HG03060 (cell line): ENCODE data around the gene IFNA4.
"Not testable (repeated sequence)": the region's sequence is repeated elsewhere in the genome, so short reads cannot be mapped to it uniquely, and the experiment has no call there.

Experiments used
- ATAC-seq: cut with Tn5 transposase; IDR thresholded peaks from one replicate; pipeline ENCODE4 v1.9.1; 2021; ENCODE audit warnings: low read depth, moderate number of reproducible peaks; ENCODE audit not compliant: unreplicated experiment

IFNA4 gene

GRCh38 chr9:21171351-21171750 is 16.0 kb downstream of the IFNA4 start:
- ATAC-seq = no peak

GRCh38 chr9:21166560-21166959 is 20.8 kb downstream of the IFNA4 start, which contains the start of gene IFNA21:
IFNA21 (minus strand) TSS chr9:21166660; CDS start chr9:21166612, 48 bp downstream.
- not testable (repeated sequence) for ATAC-seq

- no peak for ATAC-seq
These were observed 21.9 kb downstream of the IFNA4 start for GRCh38 chr9:21165516-21165915.

GRCh38 chr9:21160178-21160577 is 27.2 kb downstream of the IFNA4 start:
- ATAC-seq = peak; percentile 77

GRCh38 chr9:21155501-21155900 is 31.9 kb downstream of the IFNA4 start:
- ATAC-seq = no peak

- peak; percentile 79 for ATAC-seq
These were observed 33.3 kb downstream of the IFNA4 start for GRCh38 chr9:21154018-21154608.

- peak; percentile 9 for ATAC-seq
These were observed 33.9 kb downstream of the IFNA4 start for GRCh38 chr9:21153336-21154017.

- no peak for ATAC-seq
These were observed 42.8 kb downstream of the IFNA4 start for GRCh38 chr9:21144603-21145002.

GRCh38 chr9:21141427-21141882 is 45.9 kb downstream of the IFNA4 start, which contains the start of gene IFNW1:
IFNW1 (minus strand) TSS chr9:21141832; CDS start chr9:21141570, 262 bp downstream.
- no peak for ATAC-seq

- no peak for ATAC-seq
These were observed 50.4 kb downstream of the IFNA4 start for GRCh38 chr9:21137020-21137419.
